OCI-LY7 (cell line): ENCODE results near the gene THRB.

Source experiments
- EZH2phosphoT487 ChIP-seq: fragments of 200-600 bp; sonication (generic); IDR thresholded peaks from 2 replicates; pipeline ENCODE4 v1.6.1; 2018; ENCODE audit warnings: low read depth, borderline replicate concordance, mild to moderate bottlenecking, mixed run types, antibody characterized with exemption, low read length, moderate library complexity, mixed read lengths
- TF ChIP-seq, protein P1 (sequence below): fragments of 200-600 bp; sonication (generic); conservative IDR thresholded peaks from 2 replicates; pipeline ENCODE4 v1.5.1; 2014; ENCODE audit warnings: mild to moderate bottlenecking, antibody characterized with exemption, low read length, moderate library complexity, mixed read lengths

DNA sequence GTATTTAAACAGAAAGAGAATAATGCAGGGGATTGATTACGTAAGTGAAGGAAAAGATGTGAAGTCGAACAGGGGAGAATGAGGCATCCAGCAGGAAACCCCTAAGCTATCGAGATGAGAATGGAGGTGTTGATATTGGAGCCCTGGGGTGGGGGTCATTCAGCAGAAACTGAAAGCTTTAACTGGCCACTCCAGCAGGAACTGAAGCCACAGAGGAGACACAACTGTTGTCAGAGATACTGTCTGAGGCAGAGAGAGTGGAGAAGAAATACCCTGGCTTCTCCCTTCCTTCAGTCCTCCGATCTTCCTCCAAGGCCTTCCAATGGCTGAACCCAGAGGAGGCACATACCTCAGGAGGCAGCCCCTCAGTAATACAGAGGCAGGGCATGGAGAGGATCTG is 152.4 kb downstream of the THRB start:
- TF ChIP-seq, protein P1, sequence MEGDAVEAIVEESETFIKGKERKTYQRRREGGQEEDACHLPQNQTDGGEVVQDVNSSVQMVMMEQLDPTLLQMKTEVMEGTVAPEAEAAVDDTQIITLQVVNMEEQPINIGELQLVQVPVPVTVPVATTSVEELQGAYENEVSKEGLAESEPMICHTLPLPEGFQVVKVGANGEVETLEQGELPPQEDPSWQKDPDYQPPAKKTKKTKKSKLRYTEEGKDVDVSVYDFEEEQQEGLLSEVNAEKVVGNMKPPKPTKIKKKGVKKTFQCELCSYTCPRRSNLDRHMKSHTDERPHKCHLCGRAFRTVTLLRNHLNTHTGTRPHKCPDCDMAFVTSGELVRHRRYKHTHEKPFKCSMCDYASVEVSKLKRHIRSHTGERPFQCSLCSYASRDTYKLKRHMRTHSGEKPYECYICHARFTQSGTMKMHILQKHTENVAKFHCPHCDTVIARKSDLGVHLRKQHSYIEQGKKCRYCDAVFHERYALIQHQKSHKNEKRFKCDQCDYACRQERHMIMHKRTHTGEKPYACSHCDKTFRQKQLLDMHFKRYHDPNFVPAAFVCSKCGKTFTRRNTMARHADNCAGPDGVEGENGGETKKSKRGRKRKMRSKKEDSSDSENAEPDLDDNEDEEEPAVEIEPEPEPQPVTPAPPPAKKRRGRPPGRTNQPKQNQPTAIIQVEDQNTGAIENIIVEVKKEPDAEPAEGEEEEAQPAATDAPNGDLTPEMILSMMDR: no peak
- no peak for TF ChIP-seq EZH2phosphoT487
